Muscle of arm (tissue), 12 donors: ENCODE results near the gene ZNF500. TPM values are rescaled to one million over a fixed set of nuclear protein-coding genes. Genes with fewer than 3 reads are reported as not detected.

Experiments
- DNase-seq: peaks from one replicate; pipeline ENCODE4 v3.0.0-alpha.2; 2013
- polyA plus RNA-seq, 12 donors: library from polyadenylated mRNA; unstranded; fragments of 120-200 nt; gene quantifications; one replicate each; pipeline ENCODE4 v1.2.1, GENCODE V29; 2013; ENCODE audit not compliant: insufficient read length in 12 of 12

Gene ZNF500
- polyA plus RNA-seq, 12 donors: 6.6 to 13.9 (median 9.8) TPM; not detected in 1

- no peak for DNase-seq
These were observed 9.3 kb upstream of the ZNF500 start for GRCh38 chr16:4776141-4776705.

- DNase-seq: no peak
These were observed 8.0 kb upstream of the ZNF500 start for GRCh38 chr16:4775005-4775404.

DNA sequence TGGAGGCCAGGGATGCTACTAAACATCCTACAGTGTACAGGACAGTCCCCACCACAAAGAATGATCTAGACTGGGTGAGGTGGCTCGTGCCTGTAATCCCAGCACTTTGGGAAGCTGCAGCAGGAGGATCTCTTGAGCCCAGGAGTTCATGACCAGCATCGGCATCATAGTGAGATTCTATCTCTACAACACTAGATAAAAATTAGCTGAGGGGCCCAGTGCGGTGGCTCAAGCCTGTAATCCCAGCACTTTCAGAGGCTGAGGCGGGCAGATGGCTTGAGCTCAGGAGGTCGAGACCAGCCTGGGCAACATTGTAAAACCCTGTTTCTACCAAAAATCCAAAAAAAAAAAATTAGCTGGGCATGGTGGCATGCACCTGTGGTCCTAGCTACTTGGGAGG, 5.4 kb upstream of the ZNF500 start:
- DNase-seq: no peak

DNA sequence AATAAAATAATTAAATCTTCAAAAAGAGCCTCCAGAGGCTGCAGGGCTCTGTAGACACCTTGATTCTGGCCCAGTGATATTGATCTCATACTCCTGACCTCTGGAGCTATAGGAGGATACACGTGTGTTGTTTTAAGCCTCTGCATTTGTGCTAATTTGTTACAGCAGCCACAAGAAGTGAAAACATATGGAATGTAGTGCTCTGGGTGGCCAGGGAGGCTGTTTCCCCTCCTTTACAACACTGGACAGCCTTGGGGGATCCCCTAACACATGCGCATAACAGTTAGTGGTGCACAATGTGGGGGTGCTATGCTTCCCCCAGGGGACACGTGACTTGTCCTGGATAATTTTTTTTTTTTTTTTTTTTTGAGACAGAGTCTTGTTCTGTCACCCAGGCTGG, 4.7 kb upstream of the ZNF500 start:
- DNase-seq: no peak

- DNase-seq: no peak
These were observed 2.3 kb upstream of the ZNF500 start for GRCh38 chr16:4769306-4769638.

GRCh38 chr16:4768549-4769305, 1.8 kb upstream of the ZNF500 start:
- peak; percentile 97 for DNase-seq

GRCh38 chr16:4767872-4768548, 1.0 kb upstream of the ZNF500 start:
- no peak for DNase-seq

GRCh38 chr16:4765511-4766474, 1.2 kb downstream of the ZNF500 start:
- DNase-seq: no peak

- DNase-seq: no peak
These were observed 3.2 kb downstream of the ZNF500 start for GRCh38 chr16:4763791-4764190.

GRCh38 chr16:4762205-4762604, 4.8 kb downstream of the ZNF500 start:
- no peak for DNase-seq

GRCh38 chr16:4760221-4760910, 6.6 kb downstream of the ZNF500 start:
- no peak for DNase-seq

DNA sequence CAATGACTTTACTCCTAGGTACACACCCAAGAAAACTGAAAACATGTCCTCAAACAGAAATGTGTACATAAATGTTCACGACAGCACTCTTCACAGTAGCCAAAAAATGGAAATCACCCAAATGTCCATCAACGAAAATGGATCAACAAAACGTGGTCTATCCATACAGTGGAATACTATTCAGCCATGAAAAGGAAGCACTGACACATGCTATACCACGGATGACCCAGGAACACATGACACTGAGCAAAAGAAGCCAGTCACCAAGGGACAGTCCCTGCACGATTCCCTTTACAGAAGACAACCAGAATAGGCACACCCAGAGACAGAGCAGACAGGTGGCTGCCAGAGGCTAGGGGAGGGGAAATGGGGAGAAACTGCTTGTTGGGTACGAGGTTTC, 11.3 kb downstream of the ZNF500 start:
- no peak for DNase-seq

DNA sequence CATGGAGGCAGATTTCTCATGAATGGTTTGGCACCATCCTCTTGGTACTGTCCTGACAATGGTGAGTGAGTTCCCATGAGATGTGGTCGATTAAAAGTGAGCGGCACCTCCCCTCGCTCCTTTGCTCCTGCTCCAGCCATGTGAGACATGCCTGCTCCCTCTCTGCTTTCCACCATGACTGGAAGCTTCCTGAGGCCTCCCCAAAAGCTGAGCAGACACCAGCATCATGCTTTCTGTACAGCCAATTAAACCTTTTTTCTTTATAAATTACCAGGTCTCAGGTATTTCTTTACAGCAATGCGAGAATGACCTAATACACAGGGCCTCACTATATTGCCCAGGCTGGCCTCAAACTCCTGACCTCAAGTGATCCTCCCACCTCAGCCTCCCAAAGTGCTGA, 12.1 kb downstream of the ZNF500 start:
- no peak for DNase-seq

GRCh38 chr16:4753227-4753626, 13.7 kb downstream of the ZNF500 start:
- no peak for DNase-seq

GRCh38 chr16:4752351-4753100, 14.4 kb downstream of the ZNF500 start:
- no peak for DNase-seq

GRCh38 chr16:4750896-4751295, 16.1 kb downstream of the ZNF500 start:
- DNase-seq: no peak

DNA sequence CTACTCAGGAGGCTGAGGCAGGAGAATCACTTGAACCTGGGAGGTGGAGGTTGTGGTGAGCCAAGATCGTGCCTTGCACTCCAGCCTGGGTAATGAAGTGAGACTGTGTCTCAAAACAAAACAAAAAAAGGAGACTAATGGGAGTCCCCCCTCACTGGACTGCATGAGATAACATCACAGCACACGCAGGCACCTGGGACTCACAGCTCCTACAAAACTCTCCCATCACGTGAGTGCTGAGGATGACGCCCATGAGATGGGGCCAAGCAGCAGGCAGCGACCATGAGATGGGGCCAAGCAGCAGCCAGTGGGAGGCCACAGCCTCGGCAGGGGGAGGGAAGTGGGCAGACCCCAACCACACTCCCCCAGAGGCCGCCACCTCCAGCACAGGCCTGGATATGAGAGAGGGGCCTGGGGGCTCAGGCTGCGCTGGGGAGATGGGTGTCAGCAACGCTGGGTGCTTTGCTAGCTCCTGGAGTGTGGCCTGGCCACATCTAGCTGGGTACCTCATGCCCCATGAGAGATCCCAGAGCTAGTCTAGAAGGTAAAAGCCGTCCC, 17.2 kb downstream of the ZNF500 start:
- no peak for DNase-seq

GRCh38 chr16:4748682-4749411, 18.1 kb downstream of the ZNF500 start:
- DNase-seq: no peak

- DNase-seq: no peak
These were observed 18.9 kb downstream of the ZNF500 start for GRCh38 chr16:4747906-4748681.
